Lower leg skin (tissue), 3 donors: ENCODE measurements around the gene LEMD3.

Experiments
- POLR2A ChIP-seq, 2 donors: fragments of 450-650 bp; IDR thresholded peaks; one replicate each; pipeline ENCODE4 v1.6.1; 2016 to 2017; ENCODE audit warnings: antibody characterized with exemption in 2 of 2, mild to moderate bottlenecking in 1 of 2, moderate library complexity in 1 of 2
- TF ChIP-seq, protein P1 (sequence below), 3 donors: fragments of 450-650 bp; IDR thresholded peaks; one replicate each; pipeline ENCODE4 v1.5.1; 2016; ENCODE audit warnings: antibody characterized with exemption in 3 of 3, mild to moderate bottlenecking in 3 of 3, moderate library complexity in 2 of 3

DNA sequence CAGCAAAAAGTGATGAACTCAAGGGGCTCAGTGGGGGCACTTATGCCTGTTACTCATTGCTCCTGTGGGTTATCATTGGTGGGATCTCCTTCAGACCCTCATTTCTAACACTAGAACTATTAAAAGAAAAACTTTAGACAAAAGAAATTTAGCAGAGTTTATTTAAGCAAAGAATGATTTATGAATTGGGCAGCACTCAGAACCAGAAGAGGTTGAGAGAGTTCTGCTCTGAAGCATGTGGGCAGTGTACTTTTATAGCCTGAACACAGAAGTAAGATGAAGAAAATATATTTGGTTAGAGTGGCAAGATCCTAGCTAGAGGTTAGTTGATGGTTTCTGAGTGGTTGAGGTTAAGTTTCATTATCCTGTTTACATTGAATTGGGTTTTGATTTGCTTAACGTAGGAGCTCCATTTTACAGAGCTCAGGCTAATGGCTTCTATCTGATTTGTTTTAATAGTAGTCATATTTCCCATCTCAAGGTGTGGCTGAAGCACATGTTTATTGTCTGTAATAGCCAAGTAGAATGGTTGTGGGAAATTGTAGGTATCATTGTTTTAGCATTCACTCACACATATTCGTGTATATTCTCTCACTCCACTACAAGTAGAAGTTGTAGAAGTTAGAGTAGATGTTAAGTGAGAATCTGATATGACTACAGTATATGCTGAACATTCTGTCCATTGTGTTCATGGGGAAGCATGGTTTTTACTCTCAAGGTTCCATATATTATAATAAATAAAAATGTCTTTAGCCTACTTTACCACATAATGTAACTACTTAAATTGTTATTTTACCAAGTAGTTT is 27.6 kb downstream of the LEMD3 start:
- TF ChIP-seq, protein P1, sequence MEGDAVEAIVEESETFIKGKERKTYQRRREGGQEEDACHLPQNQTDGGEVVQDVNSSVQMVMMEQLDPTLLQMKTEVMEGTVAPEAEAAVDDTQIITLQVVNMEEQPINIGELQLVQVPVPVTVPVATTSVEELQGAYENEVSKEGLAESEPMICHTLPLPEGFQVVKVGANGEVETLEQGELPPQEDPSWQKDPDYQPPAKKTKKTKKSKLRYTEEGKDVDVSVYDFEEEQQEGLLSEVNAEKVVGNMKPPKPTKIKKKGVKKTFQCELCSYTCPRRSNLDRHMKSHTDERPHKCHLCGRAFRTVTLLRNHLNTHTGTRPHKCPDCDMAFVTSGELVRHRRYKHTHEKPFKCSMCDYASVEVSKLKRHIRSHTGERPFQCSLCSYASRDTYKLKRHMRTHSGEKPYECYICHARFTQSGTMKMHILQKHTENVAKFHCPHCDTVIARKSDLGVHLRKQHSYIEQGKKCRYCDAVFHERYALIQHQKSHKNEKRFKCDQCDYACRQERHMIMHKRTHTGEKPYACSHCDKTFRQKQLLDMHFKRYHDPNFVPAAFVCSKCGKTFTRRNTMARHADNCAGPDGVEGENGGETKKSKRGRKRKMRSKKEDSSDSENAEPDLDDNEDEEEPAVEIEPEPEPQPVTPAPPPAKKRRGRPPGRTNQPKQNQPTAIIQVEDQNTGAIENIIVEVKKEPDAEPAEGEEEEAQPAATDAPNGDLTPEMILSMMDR (IDR thresholded peaks at IDR 0.05) = no peak
- no peak for TF ChIP-seq POLR2A (IDR thresholded peaks at IDR 0.05)
